Measurements from ENCODE around the gene SUPT16H. TPM values are rescaled to one million over a fixed set of nuclear protein-coding genes. Genes with fewer than 3 reads are reported as not detected.

SUPT16H gene
- total RNA-seq, 1 experiment from 2014 or later, result 98.3 TPM

DNA sequence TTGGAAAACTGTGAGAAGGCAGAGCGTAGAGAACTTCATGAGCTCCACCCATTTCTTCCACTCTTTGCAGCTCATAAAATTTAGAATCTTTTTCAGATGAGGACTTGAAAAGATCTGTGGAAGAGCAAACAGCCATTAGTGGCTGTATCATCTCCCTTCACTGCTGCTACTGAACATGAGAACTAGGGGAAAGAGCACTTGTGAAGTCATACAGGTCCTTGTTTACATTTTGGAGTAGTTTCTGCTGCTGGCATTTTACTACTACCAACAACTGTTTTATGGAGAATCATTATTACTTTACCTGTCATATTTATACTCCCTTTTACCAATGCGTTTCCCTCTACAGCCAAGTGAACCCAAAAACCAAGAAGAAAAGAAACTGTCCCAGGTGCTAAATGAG is 62.9 kb downstream of the SUPT16H start:
- Mint-ChIP-seq H3K27me3 (ENCODE audit: insufficient read depth, unreplicated experiment) (peaks cover 27% of the 10 kb centered on the region), H3K36me3 (ENCODE audit: insufficient read depth, unreplicated experiment) (no peaks in the 10 kb centered on the region), H3K4me3 (ENCODE audit: unreplicated experiment) (no peak overlapping the region), H3K27ac (ENCODE audit: low read depth, unreplicated experiment) (no peak overlapping the region), H3K9me3 (ENCODE audit: unreplicated experiment) (no peaks in the 10 kb centered on the region), H3K4me1 (ENCODE audit: insufficient read depth, unreplicated experiment) (no peaks in the 10 kb centered on the region)
- intact Hi-C loops (cut with micrococcal nuclease), result no loop called here
- no peak for DNase-seq (ENCODE audit: unreplicated experiment)
- POLR2A ChIA-PET, result interaction anchor here (3.0 kb wide), 1 partner anchor 10 kb away, joined by 14 read pairs; no protein-coding TSS in a partner anchor
- no TSS peak for BruUV-seq (replicated peaks)
- TF ChIP-seq, protein P1, sequence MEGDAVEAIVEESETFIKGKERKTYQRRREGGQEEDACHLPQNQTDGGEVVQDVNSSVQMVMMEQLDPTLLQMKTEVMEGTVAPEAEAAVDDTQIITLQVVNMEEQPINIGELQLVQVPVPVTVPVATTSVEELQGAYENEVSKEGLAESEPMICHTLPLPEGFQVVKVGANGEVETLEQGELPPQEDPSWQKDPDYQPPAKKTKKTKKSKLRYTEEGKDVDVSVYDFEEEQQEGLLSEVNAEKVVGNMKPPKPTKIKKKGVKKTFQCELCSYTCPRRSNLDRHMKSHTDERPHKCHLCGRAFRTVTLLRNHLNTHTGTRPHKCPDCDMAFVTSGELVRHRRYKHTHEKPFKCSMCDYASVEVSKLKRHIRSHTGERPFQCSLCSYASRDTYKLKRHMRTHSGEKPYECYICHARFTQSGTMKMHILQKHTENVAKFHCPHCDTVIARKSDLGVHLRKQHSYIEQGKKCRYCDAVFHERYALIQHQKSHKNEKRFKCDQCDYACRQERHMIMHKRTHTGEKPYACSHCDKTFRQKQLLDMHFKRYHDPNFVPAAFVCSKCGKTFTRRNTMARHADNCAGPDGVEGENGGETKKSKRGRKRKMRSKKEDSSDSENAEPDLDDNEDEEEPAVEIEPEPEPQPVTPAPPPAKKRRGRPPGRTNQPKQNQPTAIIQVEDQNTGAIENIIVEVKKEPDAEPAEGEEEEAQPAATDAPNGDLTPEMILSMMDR (IDR thresholded peaks at IDR 0.05; ENCODE audit: unreplicated experiment), result no peak
- CTCF ChIA-PET, result interaction anchor here (0.7 kb wide), 1 partner anchor 149 kb away, joined by 4 read pairs; no protein-coding TSS in a partner anchor

GRCh38 chr14:21317398-21317797 is 66.4 kb downstream of the SUPT16H start:
- DNase-seq (ENCODE audit: unreplicated experiment), result no peak
- H3K9me3 Mint-ChIP-seq (ENCODE audit: unreplicated experiment), result no peaks in the 10 kb centered on the region
- no peaks in the 10 kb centered on the region for H3K4me1 Mint-ChIP-seq (ENCODE audit: insufficient read depth, unreplicated experiment)
- intact Hi-C loops (cut with micrococcal nuclease), result no loop called here
- H3K4me3 Mint-ChIP-seq (ENCODE audit: unreplicated experiment), result no peak overlapping the region
- CTCF ChIA-PET, result no interaction called here
- no peaks in the 10 kb centered on the region for H3K36me3 Mint-ChIP-seq (ENCODE audit: insufficient read depth, unreplicated experiment)
- no TSS peak for BruUV-seq (replicated peaks)
- H3K27me3 Mint-ChIP-seq (ENCODE audit: insufficient read depth, unreplicated experiment), result peaks cover 17% of the 10 kb centered on the region
- no peak overlapping the region for H3K27ac Mint-ChIP-seq (ENCODE audit: low read depth, unreplicated experiment)
- TF ChIP-seq, protein P1 (IDR thresholded peaks at IDR 0.05; ENCODE audit: unreplicated experiment), result no peak
- POLR2A ChIA-PET, result interaction anchor here (1.7 kb wide), 1 partner anchor 8 kb away, joined by 5 read pairs; no protein-coding TSS in a partner anchor

DNA sequence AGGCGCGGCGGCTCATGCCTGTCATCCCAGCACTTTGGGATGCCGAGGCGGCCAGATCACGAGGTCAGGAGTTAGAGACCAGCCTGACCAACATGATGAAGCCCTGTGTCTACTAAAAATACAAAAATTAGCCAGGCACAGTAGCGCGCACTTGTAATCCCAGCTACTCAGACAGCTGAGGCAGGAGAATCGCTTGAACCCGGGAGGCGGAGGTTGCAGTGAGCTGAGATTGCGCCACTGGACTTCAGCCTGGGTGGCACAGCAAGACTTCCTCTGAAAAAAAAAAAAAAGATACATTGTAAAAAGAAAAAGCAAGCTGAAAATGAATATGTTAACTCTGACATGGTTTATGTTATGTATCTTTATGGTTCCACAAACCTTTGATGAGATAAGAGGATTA is 70.3 kb downstream of the SUPT16H start:
- intact Hi-C loops (cut with micrococcal nuclease), result no loop called here
- Mint-ChIP-seq H3K27me3 (ENCODE audit: insufficient read depth, unreplicated experiment) (peaks cover 17% of the 10 kb centered on the region), H3K36me3 (ENCODE audit: insufficient read depth, unreplicated experiment) (no peaks in the 10 kb centered on the region), H3K4me1 (ENCODE audit: insufficient read depth, unreplicated experiment) (peaks cover 9% of the 10 kb centered on the region), H3K4me3 (ENCODE audit: unreplicated experiment) (no peak overlapping the region), H3K27ac (ENCODE audit: low read depth, unreplicated experiment) (no peak overlapping the region), H3K9me3 (ENCODE audit: unreplicated experiment) (no peaks in the 10 kb centered on the region)
- no TSS peak for BruUV-seq (replicated peaks)
- CTCF ChIA-PET, result interaction anchor here (0.6 to 0.9 kb wide), 4 partner anchors 48 to 1910 kb away, joined by 3 to 4 read pairs (median 3); no protein-coding TSS in a partner anchor
- TF ChIP-seq, protein P1 (IDR thresholded peaks at IDR 0.05; ENCODE audit: unreplicated experiment), result no peak
- DNase-seq (ENCODE audit: unreplicated experiment), result no peak
- POLR2A ChIA-PET, result no interaction called here

GRCh38 chr14:21311614-21312013 is 72.2 kb downstream of the SUPT16H start:
- BruUV-seq (replicated peaks), result no TSS peak
- no peaks in the 10 kb centered on the region for H3K36me3 Mint-ChIP-seq (ENCODE audit: insufficient read depth, unreplicated experiment)
- POLR2A ChIA-PET, result interaction anchor here (1.0 to 3.5 kb wide), 3 partner anchors 9 to 71 kb away, joined by 5 to 14 read pairs (median 5); no protein-coding TSS in a partner anchor
- H3K9me3 Mint-ChIP-seq (ENCODE audit: unreplicated experiment), result no peaks in the 10 kb centered on the region
- DNase-seq (ENCODE audit: unreplicated experiment), result no peak
- peaks cover 14% of the 10 kb centered on the region for H3K4me1 Mint-ChIP-seq (ENCODE audit: insufficient read depth, unreplicated experiment)
- no peak overlapping the region for H3K27ac Mint-ChIP-seq (ENCODE audit: low read depth, unreplicated experiment)
- intact Hi-C loops (cut with micrococcal nuclease), result no loop called here
- CTCF ChIA-PET, result interaction anchor here (0.5 to 0.7 kb wide), 2 partner anchors 8 to 12 kb away, joined by 3 read pairs; no protein-coding TSS in a partner anchor
- TF ChIP-seq, protein P1 (IDR thresholded peaks at IDR 0.05; ENCODE audit: unreplicated experiment), result no peak
- H3K27me3 Mint-ChIP-seq (ENCODE audit: insufficient read depth, unreplicated experiment), result peaks cover 10% of the 10 kb centered on the region
- no peak overlapping the region for H3K4me3 Mint-ChIP-seq (ENCODE audit: unreplicated experiment)
